ENCODE data around the gene SIPA1L3.

DNA sequence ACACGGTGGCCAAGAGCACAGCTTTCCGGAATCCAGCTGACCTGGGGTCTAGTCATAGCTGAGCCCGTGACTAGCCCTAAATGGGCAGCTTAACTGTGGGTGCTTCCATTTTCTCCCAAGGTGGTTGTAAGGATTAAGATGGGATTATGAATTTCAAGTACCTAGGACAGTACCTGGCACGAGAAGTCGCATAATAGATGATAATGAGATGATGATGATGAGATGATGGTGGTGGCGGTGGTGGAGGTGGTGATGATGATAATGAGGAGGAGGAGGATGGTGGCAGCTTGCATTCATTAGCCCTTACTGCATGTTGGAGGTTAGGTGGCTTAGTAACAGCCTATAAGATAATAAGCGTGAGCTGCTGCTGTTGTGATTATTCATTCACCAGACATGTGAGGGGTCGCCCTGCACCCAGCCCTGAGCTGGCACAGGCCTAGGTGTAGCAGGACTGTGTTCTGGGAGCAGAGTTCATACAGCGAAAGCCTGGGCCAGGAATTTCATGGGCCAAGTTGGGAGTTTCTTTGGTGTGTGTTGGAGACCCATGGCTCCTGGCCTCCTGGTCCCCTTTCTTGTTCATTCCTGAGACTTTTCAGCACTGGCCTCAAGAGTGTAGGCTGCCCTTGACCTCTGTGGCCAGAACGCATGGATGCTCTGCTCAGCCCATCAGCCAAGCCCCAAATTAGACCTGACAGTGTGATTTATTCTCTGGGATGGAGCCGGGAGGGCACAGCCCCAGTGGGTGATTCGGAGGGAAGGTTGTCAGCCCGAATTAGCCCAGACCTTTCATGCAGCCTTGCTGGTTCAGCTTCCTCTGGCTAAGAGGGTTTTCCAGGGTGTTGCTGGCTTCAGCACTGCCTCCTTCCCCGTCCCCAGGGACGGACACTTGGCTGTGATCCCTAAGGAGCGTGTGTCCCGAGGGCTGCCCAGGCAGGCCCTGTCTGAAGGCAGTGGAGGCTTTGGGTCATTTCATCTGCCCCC lies 128.8 kb downstream of the SIPA1L3 start:
- TF ChIP-seq, protein P1, sequence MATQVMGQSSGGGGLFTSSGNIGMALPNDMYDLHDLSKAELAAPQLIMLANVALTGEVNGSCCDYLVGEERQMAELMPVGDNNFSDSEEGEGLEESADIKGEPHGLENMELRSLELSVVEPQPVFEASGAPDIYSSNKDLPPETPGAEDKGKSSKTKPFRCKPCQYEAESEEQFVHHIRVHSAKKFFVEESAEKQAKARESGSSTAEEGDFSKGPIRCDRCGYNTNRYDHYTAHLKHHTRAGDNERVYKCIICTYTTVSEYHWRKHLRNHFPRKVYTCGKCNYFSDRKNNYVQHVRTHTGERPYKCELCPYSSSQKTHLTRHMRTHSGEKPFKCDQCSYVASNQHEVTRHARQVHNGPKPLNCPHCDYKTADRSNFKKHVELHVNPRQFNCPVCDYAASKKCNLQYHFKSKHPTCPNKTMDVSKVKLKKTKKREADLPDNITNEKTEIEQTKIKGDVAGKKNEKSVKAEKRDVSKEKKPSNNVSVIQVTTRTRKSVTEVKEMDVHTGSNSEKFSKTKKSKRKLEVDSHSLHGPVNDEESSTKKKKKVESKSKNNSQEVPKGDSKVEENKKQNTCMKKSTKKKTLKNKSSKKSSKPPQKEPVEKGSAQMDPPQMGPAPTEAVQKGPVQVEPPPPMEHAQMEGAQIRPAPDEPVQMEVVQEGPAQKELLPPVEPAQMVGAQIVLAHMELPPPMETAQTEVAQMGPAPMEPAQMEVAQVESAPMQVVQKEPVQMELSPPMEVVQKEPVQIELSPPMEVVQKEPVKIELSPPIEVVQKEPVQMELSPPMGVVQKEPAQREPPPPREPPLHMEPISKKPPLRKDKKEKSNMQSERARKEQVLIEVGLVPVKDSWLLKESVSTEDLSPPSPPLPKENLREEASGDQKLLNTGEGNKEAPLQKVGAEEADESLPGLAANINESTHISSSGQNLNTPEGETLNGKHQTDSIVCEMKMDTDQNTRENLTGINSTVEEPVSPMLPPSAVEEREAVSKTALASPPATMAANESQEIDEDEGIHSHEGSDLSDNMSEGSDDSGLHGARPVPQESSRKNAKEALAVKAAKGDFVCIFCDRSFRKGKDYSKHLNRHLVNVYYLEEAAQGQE (IDR thresholded peaks at IDR 0.05; ENCODE audit: unreplicated experiment) = no peak
- TF ChIP-seq, protein P2, sequence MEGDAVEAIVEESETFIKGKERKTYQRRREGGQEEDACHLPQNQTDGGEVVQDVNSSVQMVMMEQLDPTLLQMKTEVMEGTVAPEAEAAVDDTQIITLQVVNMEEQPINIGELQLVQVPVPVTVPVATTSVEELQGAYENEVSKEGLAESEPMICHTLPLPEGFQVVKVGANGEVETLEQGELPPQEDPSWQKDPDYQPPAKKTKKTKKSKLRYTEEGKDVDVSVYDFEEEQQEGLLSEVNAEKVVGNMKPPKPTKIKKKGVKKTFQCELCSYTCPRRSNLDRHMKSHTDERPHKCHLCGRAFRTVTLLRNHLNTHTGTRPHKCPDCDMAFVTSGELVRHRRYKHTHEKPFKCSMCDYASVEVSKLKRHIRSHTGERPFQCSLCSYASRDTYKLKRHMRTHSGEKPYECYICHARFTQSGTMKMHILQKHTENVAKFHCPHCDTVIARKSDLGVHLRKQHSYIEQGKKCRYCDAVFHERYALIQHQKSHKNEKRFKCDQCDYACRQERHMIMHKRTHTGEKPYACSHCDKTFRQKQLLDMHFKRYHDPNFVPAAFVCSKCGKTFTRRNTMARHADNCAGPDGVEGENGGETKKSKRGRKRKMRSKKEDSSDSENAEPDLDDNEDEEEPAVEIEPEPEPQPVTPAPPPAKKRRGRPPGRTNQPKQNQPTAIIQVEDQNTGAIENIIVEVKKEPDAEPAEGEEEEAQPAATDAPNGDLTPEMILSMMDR (conservative IDR thresholded peaks at IDR 0.05; ENCODE audit: low read depth in 2 of 2) = no peak
- no peak for TF ChIP-seq POLR2AphosphoS5 (IDR thresholded peaks at IDR 0.05; ENCODE audit: low read depth)
- TF ChIP-seq, protein P3, sequence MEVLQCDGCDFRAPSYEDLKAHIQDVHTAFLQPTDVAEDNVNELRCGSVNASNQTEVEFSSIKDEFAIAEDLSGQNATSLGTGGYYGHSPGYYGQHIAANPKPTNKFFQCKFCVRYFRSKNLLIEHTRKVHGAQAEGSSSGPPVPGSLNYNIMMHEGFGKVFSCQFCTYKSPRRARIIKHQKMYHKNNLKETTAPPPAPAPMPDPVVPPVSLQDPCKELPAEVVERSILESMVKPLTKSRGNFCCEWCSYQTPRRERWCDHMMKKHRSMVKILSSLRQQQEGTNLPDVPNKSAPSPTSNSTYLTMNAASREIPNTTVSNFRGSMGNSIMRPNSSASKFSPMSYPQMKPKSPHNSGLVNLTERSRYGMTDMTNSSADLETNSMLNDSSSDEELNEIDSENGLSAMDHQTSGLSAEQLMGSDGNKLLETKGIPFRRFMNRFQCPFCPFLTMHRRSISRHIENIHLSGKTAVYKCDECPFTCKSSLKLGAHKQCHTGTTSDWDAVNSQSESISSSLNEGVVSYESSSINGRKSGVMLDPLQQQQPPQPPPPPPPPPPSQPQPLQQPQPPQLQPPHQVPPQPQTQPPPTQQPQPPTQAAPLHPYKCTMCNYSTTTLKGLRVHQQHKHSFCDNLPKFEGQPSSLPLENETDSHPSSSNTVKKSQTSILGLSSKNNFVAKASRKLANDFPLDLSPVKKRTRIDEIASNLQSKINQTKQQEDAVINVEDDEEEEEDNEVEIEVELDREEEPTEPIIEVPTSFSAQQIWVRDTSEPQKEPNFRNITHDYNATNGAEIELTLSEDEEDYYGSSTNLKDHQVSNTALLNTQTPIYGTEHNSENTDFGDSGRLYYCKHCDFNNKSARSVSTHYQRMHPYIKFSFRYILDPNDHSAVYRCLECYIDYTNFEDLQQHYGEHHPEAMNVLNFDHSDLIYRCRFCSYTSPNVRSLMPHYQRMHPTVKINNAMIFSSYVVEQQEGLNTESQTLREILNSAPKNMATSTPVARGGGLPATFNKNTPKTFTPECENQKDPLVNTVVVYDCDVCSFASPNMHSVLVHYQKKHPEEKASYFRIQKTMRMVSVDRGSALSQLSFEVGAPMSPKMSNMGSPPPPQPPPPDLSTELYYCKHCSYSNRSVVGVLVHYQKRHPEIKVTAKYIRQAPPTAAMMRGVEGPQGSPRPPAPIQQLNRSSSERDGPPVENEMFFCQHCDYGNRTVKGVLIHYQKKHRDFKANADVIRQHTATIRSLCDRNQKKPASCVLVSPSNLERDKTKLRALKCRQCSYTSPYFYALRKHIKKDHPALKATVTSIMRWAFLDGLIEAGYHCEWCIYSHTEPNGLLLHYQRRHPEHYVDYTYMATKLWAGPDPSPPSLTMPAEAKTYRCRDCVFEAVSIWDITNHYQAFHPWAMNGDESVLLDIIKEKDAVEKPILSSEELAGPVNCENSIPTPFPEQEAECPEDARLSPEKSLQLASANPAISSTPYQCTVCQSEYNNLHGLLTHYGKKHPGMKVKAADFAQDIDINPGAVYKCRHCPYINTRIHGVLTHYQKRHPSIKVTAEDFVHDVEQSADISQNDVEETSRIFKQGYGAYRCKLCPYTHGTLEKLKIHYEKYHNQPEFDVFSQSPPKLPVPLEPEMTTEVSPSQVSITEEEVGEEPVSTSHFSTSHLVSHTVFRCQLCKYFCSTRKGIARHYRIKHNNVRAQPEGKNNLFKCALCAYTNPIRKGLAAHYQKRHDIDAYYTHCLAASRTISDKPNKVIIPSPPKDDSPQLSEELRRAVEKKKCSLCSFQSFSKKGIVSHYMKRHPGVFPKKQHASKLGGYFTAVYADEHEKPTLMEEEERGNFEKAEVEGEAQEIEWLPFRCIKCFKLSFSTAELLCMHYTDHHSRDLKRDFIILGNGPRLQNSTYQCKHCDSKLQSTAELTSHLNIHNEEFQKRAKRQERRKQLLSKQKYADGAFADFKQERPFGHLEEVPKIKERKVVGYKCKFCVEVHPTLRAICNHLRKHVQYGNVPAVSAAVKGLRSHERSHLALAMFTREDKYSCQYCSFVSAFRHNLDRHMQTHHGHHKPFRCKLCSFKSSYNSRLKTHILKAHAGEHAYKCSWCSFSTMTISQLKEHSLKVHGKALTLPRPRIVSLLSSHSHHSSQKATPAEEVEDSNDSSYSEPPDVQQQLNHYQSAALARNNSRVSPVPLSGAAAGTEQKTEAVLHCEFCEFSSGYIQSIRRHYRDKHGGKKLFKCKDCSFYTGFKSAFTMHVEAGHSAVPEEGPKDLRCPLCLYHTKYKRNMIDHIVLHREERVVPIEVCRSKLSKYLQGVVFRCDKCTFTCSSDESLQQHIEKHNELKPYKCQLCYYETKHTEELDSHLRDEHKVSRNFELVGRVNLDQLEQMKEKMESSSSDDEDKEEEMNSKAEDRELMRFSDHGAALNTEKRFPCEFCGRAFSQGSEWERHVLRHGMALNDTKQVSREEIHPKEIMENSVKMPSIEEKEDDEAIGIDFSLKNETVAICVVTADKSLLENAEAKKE (CRISPR knock-in tag; IDR thresholded peaks at IDR 0.05) = no peak
- TF ChIP-seq, protein P4, sequence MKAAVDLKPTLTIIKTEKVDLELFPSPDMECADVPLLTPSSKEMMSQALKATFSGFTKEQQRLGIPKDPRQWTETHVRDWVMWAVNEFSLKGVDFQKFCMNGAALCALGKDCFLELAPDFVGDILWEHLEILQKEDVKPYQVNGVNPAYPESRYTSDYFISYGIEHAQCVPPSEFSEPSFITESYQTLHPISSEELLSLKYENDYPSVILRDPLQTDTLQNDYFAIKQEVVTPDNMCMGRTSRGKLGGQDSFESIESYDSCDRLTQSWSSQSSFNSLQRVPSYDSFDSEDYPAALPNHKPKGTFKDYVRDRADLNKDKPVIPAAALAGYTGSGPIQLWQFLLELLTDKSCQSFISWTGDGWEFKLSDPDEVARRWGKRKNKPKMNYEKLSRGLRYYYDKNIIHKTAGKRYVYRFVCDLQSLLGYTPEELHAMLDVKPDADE (IDR thresholded peaks at IDR 0.05) = no peak
- no peak for TF ChIP-seq EZH2 (IDR thresholded peaks at IDR 0.05; ENCODE audit: low read depth, unreplicated experiment)
- TF ChIP-seq EZH2phosphoT487 (IDR thresholded peaks at IDR 0.05; ENCODE audit: unreplicated experiment) = no peak

Data from GM23338 (cell line).